Measurements from ENCODE around the gene PUSL1. TPM values are rescaled to one million over a fixed set of nuclear protein-coding genes. Genes with fewer than 3 reads are reported as not detected.

Gene PUSL1
- total RNA-seq, 1 experiment from 2014 or later = 132 TPM

DNA sequence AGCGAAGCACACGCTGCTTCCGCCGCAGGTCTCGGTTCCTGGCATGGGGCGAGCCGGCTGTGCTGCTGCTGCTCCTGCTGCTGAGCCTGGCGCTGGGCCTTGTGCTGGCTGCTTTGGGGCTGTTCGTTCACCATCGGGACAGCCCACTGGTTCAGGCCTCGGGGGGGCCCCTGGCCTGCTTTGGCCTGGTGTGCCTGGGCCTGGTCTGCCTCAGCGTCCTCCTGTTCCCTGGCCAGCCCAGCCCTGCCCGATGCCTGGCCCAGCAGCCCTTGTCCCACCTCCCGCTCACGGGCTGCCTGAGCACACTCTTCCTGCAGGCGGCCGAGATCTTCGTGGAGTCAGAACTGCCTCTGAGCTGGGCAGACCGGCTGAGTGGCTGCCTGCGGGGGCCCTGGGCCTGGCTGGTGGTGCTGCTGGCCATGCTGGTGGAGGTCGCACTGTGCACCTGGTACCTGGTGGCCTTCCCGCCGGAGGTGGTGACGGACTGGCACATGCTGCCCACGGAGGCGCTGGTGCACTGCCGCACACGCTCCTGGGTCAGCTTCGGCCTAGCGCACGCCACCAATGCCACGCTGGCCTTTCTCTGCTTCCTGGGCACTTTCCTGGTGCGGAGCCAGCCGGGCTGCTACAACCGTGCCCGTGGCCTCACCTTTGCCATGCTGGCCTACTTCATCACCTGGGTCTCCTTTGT lies 25.3 kb downstream of the PUSL1 start:
- H3K4me2 ChIP-seq (ENCODE audit: low read length) = no peak overlapping the region
- BruUV-seq (replicated peaks) = no TSS peak
- peaks cover 5% of the 10 kb centered on the region; the same call in 1 of the 2 replicates for H4K20me1 ChIP-seq (ENCODE audit: low read length)
- intact Hi-C loops (cut with micrococcal nuclease) = no loop called here
- ATAC-seq (peak; percentile 2), DNase-seq (no peak)
- no peaks in the 10 kb centered on the region for H3K9me3 ChIP-seq (ENCODE audit: low read length)
- H3K27ac ChIP-seq (ENCODE audit: low read length) = no peak overlapping the region
- ChIA-PET POLR2A (ENCODE audit: unreplicated experiment) (interaction anchor here (0.7 kb wide), 1 partner anchor 25 kb away, joined by 4 read pairs; no protein-coding TSS in a partner anchor), CTCF (no interaction called here)
- no peaks in the 10 kb centered on the region for H3F3A ChIP-seq (ENCODE audit: low read length, unreplicated experiment)
- no peaks in the 10 kb centered on the region for H3K27me3 ChIP-seq (ENCODE audit: low read length)
- no peaks in the 10 kb centered on the region for H3K9me2 ChIP-seq (replicated peaks; ENCODE audit: low read length)
- H3K36me3 ChIP-seq (ENCODE audit: low read depth, low read length) = peaks cover 27% of the 10 kb centered on the region
- H3K4me3 ChIP-seq (ENCODE audit: low read length) = no peak overlapping the region
- H3K4me1 ChIP-seq (ENCODE audit: insufficient read depth, low read length) = peaks cover 36% of the 10 kb centered on the region
- H2AFZ ChIP-seq (ENCODE audit: low read length) = no peak overlapping the region
- H3K79me2 ChIP-seq (ENCODE audit: low read length) = no peaks in the 10 kb centered on the region
- H3K9ac ChIP-seq (ENCODE audit: low read length) = no peak overlapping the region
- TF ChIP-seq CTCF (conservative IDR thresholded peaks at IDR 0.05; ENCODE audit: low read depth, low read length) (no peak), EZH2phosphoT487 (IDR thresholded peaks at IDR 0.05; ENCODE audit: borderline replicate concordance, low read length) (no peak), EZH2 (IDR thresholded peaks at IDR 0.05; ENCODE audit: low read length, unreplicated experiment) (no peak)

DNA sequence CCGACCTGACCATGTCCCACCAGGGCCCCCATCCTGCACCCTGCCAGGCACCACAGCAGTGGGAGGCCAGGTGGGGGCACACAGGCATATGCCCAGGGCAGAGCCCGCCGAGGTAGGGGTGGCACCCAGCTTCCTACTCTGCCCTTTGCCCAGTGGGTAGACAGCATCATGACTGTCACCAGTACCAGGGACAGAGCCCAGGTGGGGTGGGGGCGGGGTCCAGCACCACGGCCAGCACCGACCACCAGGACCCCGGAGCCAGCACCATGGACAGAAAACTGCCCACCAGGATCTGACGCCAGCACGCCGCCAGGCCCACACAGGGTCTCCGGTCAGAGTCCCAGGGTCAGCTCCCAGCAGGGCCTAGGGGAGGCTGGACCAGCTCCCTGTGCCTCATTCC lies 26.4 kb downstream of the PUSL1 start:
- no peak for TF ChIP-seq EZH2 (IDR thresholded peaks at IDR 0.05; ENCODE audit: low read length, unreplicated experiment)
- no peak for TF ChIP-seq CTCF (conservative IDR thresholded peaks at IDR 0.05; ENCODE audit: low read depth, low read length)
- no peak for TF ChIP-seq EZH2phosphoT487 (IDR thresholded peaks at IDR 0.05; ENCODE audit: borderline replicate concordance, low read length)
- Histone ChIP-seq H3K4me1 (ENCODE audit: insufficient read depth, low read length) (peaks cover 36% of the 10 kb centered on the region), H3K9me2 (replicated peaks; ENCODE audit: low read length) (no peaks in the 10 kb centered on the region), H3K4me2 (ENCODE audit: low read length) (no peak overlapping the region), H3K9ac (ENCODE audit: low read length) (no peak overlapping the region), H3K79me2 (ENCODE audit: low read length) (no peaks in the 10 kb centered on the region; the same call in 1 of the 2 replicates), H3K4me3 (ENCODE audit: low read length) (no peak overlapping the region), H3K36me3 (ENCODE audit: low read depth, low read length) (peaks cover 32% of the 10 kb centered on the region), H3F3A (ENCODE audit: low read length, unreplicated experiment) (no peaks in the 10 kb centered on the region), H3K27me3 (ENCODE audit: low read length) (no peaks in the 10 kb centered on the region), H2AFZ (ENCODE audit: low read length) (no peak overlapping the region), H3K9me3 (ENCODE audit: low read length) (no peaks in the 10 kb centered on the region), H3K27ac (ENCODE audit: low read length) (no peak overlapping the region), H4K20me1 (ENCODE audit: low read length) (peaks cover 5% of the 10 kb centered on the region; the same call in 1 of the 2 replicates)
- ChIA-PET CTCF (interaction anchor here (0.5 kb wide), 1 partner anchor 138 kb away, joined by 9 read pairs; no protein-coding TSS in a partner anchor), POLR2A (ENCODE audit: unreplicated experiment) (no interaction called here)
- DNase-seq = no peak
- intact Hi-C loops (cut with micrococcal nuclease) = no loop called here
- no TSS peak for BruUV-seq (replicated peaks)
- no peak for ATAC-seq

DNA sequence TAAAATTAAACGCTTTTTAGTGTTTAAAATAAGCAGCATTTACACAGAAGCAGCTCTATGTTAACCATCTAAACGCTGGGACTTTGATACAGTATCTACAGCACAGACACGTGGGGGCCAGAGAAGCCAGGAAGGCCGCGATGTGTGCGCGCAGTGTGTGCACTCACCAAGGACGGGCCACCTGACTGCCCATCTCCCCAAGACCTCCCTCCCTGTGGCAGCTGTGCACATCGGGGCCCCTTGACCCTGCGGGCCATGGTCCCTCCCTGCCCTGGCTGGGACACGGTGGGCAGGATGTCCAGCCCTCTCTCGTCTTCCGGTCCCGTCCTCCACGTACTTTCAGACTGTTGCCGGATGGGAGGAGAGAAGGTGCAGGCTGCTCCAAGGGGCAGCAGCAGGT lies 26.9 kb downstream of the PUSL1 start:
- no peaks in the 10 kb centered on the region for H3K27me3 ChIP-seq (ENCODE audit: low read length)
- H3K4me3 ChIP-seq (ENCODE audit: low read length) = no peak overlapping the region
- peaks cover 37% of the 10 kb centered on the region for H3K36me3 ChIP-seq (ENCODE audit: low read depth, low read length)
- TSS peak; percentile 32 for BruUV-seq (replicated peaks)
- ATAC-seq (no peak), DNase-seq (no peak)
- no peaks in the 10 kb centered on the region for H3F3A ChIP-seq (ENCODE audit: low read length, unreplicated experiment)
- H3K79me2 ChIP-seq (ENCODE audit: low read length) = no peaks in the 10 kb centered on the region; the same call in 1 of the 2 replicates
- H3K9me2 ChIP-seq (replicated peaks; ENCODE audit: low read length) = no peaks in the 10 kb centered on the region
- H2AFZ ChIP-seq (ENCODE audit: low read length) = no peak overlapping the region
- no peak for TF ChIP-seq EZH2phosphoT487 (IDR thresholded peaks at IDR 0.05; ENCODE audit: borderline replicate concordance, low read length)
- TF ChIP-seq EZH2 (IDR thresholded peaks at IDR 0.05; ENCODE audit: low read length, unreplicated experiment) = no peak
- TF ChIP-seq CTCF (conservative IDR thresholded peaks at IDR 0.05; ENCODE audit: low read depth, low read length) = no peak
- no peak overlapping the region for H3K4me2 ChIP-seq (ENCODE audit: low read length)
- H3K4me1 ChIP-seq (ENCODE audit: insufficient read depth, low read length) = peaks cover 32% of the 10 kb centered on the region
- intact Hi-C loops (cut with micrococcal nuclease) = no loop called here
- CTCF ChIA-PET = no interaction called here
- H3K27ac ChIP-seq (ENCODE audit: low read length) = no peak overlapping the region
- H3K9me3 ChIP-seq (ENCODE audit: low read length) = no peaks in the 10 kb centered on the region
- no peak overlapping the region for H3K9ac ChIP-seq (ENCODE audit: low read length)
- H4K20me1 ChIP-seq (ENCODE audit: low read length) = peaks cover 5% of the 10 kb centered on the region; the same call in 1 of the 2 replicates
- POLR2A ChIA-PET (ENCODE audit: unreplicated experiment) = no interaction called here

Data from PC-3 (cell line).